Left ventricle myocardium inferior (tissue), 1 donor: ENCODE measurements around the gene GLS. TPM values are rescaled to one million over a fixed set of nuclear protein-coding genes. Genes with fewer than 3 reads are reported as not detected.

Experiments
- DNase-seq: peaks from one replicate; pipeline ENCODE4 v3.0.0-alpha.2; 2020
- H3K27ac ChIP-seq: fragments of 200-600 bp; replicated peaks from 2 replicates; pipeline ENCODE4 v1.8.0; 2021
- H3K27me3 ChIP-seq: fragments of 200-600 bp; 2 replicates; pipeline ENCODE4 v1.8.0; 2021; ENCODE audit warnings: low read depth
- H3K36me3 ChIP-seq: fragments of 200-600 bp; 2 replicates; pipeline ENCODE4 v1.8.0; 2021
- H3K4me1 ChIP-seq: fragments of 200-600 bp; 2 replicates; pipeline ENCODE4 v1.8.0; 2021
- H3K4me3 ChIP-seq: fragments of 200-600 bp; 2 replicates; pipeline ENCODE4 v1.8.0; 2021; ENCODE audit warnings: mild to moderate bottlenecking, moderate library complexity
- H3K9me3 ChIP-seq: fragments of 200-600 bp; replicated peaks from 2 replicates; pipeline ENCODE4 v1.8.0; 2021
- intact Hi-C: fragments of 100-400 bp; cut with micrococcal nuclease; formaldehyde crosslinking; loops from one replicate; pipeline ENCODE4 v1.11.0; 2022
- total RNA-seq: library from RNA; stranded (reverse); fragmentation: NEBNext Ultra II Directional; extraction: Animal tissue kit (Norgen Biotek cat#: 25700); gene quantifications from one replicate; pipeline ENCODE4 v1.2.1, GENCODE V29; 2021
- TF ChIP-seq, protein P1 (sequence below): fragments of 200-600 bp; IDR thresholded peaks from 2 replicates; pipeline ENCODE4 v1.8.0; 2021; ENCODE audit warnings: antibody characterized with exemption, mild to moderate bottlenecking, borderline replicate concordance
- donor health status: DM: no; HTN: yes; CAD: no; lungs with severe emphysema.

Gene GLS
- total RNA-seq, 1 donor from 2014 or later, result 48.4 TPM

DNA sequence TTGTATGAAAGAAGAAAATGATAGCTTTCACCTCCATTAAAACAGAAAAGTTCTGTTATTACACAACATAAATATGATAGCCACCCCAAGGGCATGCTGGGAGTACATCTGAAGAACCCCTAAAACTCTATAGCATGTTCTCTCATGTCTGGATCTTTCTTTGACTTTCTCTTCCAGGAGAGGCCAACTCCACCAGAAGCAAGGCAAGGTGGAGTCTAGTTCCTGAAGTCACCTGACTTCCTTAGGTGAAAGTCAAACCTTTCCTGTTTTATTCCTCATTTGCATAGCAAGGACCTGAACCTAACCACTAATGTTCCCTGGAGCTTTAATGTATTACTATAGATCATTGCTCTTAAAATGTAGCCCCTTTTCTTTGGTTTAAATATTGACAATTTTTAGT, 127.7 kb downstream of the GLS start:
- Histone ChIP-seq H3K4me3 (no peak overlapping the region), H3K27me3 (no peaks in the 10 kb centered on the region), H3K36me3 (peaks cover 70% of the 10 kb centered on the region), H3K9me3 (no peaks in the 10 kb centered on the region), H3K4me1 (peaks cover 34% of the 10 kb centered on the region), H3K27ac (no peak overlapping the region)
- no peak for DNase-seq
- TF ChIP-seq, protein P1, sequence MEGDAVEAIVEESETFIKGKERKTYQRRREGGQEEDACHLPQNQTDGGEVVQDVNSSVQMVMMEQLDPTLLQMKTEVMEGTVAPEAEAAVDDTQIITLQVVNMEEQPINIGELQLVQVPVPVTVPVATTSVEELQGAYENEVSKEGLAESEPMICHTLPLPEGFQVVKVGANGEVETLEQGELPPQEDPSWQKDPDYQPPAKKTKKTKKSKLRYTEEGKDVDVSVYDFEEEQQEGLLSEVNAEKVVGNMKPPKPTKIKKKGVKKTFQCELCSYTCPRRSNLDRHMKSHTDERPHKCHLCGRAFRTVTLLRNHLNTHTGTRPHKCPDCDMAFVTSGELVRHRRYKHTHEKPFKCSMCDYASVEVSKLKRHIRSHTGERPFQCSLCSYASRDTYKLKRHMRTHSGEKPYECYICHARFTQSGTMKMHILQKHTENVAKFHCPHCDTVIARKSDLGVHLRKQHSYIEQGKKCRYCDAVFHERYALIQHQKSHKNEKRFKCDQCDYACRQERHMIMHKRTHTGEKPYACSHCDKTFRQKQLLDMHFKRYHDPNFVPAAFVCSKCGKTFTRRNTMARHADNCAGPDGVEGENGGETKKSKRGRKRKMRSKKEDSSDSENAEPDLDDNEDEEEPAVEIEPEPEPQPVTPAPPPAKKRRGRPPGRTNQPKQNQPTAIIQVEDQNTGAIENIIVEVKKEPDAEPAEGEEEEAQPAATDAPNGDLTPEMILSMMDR, result no peak
- intact Hi-C loops, result no loop called here

GRCh38 chr2:191009541-191010374, 129.1 kb downstream of the GLS start:
- peaks cover 47% of the 10 kb centered on the region for H3K4me1 ChIP-seq
- intact Hi-C loops, result no loop called here
- DNase-seq, result no peak
- no peak overlapping the region for H3K4me3 ChIP-seq
- peaks cover 56% of the 10 kb centered on the region for H3K36me3 ChIP-seq
- no peaks in the 10 kb centered on the region for H3K9me3 ChIP-seq
- TF ChIP-seq, protein P1, result no peak
- no peak overlapping the region for H3K27ac ChIP-seq
- no peaks in the 10 kb centered on the region for H3K27me3 ChIP-seq

GRCh38 chr2:191010887-191011885, 130.6 kb downstream of the GLS start:
- TF ChIP-seq, protein P1, result no peak
- no peaks in the 10 kb centered on the region for H3K27me3 ChIP-seq
- H3K4me3 ChIP-seq, result no peak overlapping the region
- no peak for DNase-seq
- H3K27ac ChIP-seq, result no peak overlapping the region
- H3K9me3 ChIP-seq, result no peaks in the 10 kb centered on the region
- intact Hi-C loops, result no loop called here
- H3K36me3 ChIP-seq, result peaks cover 41% of the 10 kb centered on the region
- H3K4me1 ChIP-seq, result peaks cover 50% of the 10 kb centered on the region

DNA sequence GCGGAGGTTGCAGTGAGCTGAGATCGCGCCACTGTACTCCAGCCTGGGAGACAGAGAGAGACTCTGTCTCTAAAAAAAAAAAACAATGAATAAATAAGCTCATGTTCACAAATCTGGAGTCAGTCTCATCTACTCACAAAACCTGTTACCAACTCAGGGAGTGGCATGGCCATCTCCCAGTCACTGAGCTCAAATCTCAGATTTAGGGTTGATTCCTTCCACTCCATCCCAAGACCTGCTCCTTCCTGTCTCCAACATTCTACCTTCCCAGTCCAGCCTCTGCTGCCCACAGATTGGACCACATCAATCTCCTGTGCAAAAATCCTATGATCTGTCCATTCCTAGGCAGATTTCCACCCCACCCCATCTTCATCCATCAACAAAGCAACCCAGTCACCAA, 131.7 kb downstream of the GLS start:
- H3K4me1 ChIP-seq, result peaks cover 50% of the 10 kb centered on the region
- no peaks in the 10 kb centered on the region for H3K9me3 ChIP-seq
- TF ChIP-seq, protein P1, result no peak
- no peak for DNase-seq
- peaks cover 30% of the 10 kb centered on the region for H3K36me3 ChIP-seq
- H3K27me3 ChIP-seq, result no peaks in the 10 kb centered on the region
- intact Hi-C loops, result no loop called here
- peak overlapping the region; percentile 79 for H3K4me3 ChIP-seq
- H3K27ac ChIP-seq, result no peak overlapping the region

DNA sequence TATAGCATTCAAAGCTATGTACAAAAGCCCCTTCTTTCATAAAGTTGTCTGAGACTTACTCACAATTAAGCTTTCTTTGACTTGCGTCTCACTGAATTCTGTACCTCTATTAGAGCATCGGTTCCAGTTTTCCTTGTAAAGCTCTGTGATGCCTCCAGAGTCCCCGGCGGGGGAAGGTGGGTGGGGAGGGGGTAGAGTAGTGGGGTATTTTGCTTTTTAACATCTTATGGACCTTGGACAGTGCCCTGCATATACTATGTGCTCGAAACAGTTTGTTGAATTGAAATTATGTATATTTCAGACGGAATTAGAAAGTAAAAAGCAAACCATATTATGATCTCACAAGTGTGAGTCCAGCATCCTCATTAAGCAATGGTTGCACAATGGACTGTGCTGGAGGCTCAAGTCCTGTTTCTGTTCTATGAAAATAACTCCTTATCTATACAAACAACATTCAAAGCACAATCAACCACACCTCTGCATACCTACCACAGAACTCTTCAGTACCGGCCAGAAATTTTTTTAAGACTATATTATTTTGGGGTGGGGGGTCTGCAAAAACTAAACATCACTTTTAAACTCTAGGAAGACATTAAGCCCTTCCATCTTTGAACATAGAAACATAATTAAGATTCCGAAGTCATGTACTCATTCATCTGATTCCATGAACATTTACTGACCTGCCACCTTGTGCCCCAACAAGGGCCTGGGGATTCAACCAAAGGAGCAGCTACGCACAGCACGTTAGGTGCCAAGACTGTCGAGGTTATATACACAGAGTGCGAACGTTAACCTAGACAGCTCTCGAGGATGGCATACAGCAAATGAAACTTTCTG, 132.4 kb downstream of the GLS start:
- TF ChIP-seq, protein P1, result no peak
- Histone ChIP-seq H3K9me3 (no peaks in the 10 kb centered on the region), H3K36me3 (peaks cover 23% of the 10 kb centered on the region), H3K4me3 (peak overlapping the region; percentile 79), H3K4me1 (peaks cover 50% of the 10 kb centered on the region), H3K27me3 (no peaks in the 10 kb centered on the region), H3K27ac (peak overlapping the region; percentile 94)
- no peak for DNase-seq
- intact Hi-C loops, result no loop called here
